ENCODE results near the gene PPOX.

The PPOX gene

DNA sequence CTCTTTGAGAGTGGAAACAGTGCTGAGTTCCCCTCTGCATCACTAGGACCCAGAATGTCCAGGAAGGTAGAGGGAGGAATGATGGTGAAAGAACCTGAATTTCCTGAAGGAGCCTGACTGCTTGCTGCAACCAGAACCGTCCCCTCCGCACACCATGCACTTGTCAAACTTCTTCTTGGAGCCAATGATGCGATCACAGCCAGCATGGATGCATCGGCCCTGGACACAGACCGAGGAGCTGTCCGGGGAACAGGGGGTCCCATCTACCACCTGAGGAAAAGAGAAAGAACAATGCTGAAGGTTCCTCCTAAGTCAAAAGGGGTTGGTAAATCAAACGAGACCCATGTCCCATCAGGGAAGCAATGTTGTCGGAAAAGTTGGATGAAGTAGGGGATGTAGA, 25.7 kb downstream of the PPOX start:
- H3K4me2 ChIP-seq (ENCODE audit: low read length): no peak overlapping the region
- no peak overlapping the region for H3K9ac ChIP-seq (ENCODE audit: low read length)
- peaks cover 11% of the 10 kb centered on the region for H3K4me1 ChIP-seq (ENCODE audit: insufficient read depth, low read length, severe bottlenecking)

DNA sequence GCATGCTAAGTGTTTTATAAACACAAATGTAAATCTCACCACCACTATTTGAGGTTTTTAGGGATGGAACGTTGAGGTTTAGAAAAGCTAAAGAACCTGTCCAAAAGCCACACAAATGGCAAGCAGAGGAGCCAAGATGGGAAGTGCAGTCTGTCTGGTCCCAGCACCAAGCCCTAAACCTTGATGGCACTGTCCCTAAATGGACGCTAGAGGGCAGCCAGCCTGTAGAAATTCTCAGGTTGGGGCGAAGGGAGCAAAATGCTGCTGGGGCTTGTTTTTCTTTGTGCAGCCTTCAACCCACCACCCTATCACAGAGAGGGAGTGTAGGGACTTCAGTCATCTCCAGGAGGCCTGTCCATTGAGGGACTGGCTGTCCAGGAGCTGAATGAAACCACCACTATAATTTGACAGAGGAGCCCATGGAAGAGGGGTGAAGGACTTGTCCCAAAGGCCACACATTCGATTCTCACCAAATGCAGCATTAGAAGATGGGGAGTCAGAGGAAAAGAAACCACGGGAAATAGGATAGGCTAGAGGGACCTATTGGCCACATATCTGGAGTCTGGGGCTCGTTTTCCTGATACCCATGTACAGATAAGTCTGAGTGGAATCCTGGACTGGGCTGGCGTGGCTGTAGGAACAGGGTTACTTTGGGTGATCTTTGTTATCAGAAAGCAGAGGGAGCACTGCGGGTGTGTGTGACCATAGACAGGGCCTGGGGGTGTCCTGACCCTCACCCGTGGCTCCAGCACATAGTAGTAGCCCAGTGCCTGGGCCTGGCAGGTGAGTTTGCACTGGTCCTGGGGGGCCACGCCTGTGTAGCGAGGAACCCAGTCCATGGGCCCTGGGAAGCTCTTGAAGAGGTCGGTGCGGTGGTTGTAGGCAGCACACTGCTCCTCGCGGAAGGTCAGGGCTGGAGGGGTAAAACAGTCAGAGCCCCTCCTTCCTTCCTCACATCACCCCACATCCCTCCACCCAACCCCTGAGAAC, 26.5 kb downstream of the PPOX start:
- Histone ChIP-seq H3K4me2 (ENCODE audit: low read length) (no peak overlapping the region), H3K79me2 (ENCODE audit: insufficient read depth, low read length) (no peaks in the 10 kb centered on the region), H3K9me2 (ENCODE audit: low read depth, low read length) (no peaks in the 10 kb centered on the region), H3F3A (ENCODE audit: insufficient read depth, low read length) (no peaks in the 10 kb centered on the region), H3K27me3 (ENCODE audit: insufficient read depth, low read length) (no peaks in the 10 kb centered on the region), H3K27ac (ENCODE audit: low read depth, low read length, poor library complexity, severe bottlenecking) (no peak overlapping the region), H3K9ac (ENCODE audit: low read length) (no peak overlapping the region), H4K20me1 (ENCODE audit: insufficient read depth, low read length) (no peaks in the 10 kb centered on the region), H2AFZ (ENCODE audit: low read length) (no peak overlapping the region), H3K4me3 (ENCODE audit: low read depth, low read length, poor library complexity, severe bottlenecking) (no peak overlapping the region), H3K36me3 (ENCODE audit: insufficient read depth, low read length) (no peaks in the 10 kb centered on the region), H3K9me3 (ENCODE audit: low read length) (no peaks in the 10 kb centered on the region), H3K4me1 (ENCODE audit: insufficient read depth, low read length, severe bottlenecking) (peaks cover 5% of the 10 kb centered on the region)
- TF ChIP-seq EZH2 (IDR thresholded peaks at IDR 0.05; ENCODE audit: borderline replicate concordance, low read length): no peak
- TF ChIP-seq, protein P1, sequence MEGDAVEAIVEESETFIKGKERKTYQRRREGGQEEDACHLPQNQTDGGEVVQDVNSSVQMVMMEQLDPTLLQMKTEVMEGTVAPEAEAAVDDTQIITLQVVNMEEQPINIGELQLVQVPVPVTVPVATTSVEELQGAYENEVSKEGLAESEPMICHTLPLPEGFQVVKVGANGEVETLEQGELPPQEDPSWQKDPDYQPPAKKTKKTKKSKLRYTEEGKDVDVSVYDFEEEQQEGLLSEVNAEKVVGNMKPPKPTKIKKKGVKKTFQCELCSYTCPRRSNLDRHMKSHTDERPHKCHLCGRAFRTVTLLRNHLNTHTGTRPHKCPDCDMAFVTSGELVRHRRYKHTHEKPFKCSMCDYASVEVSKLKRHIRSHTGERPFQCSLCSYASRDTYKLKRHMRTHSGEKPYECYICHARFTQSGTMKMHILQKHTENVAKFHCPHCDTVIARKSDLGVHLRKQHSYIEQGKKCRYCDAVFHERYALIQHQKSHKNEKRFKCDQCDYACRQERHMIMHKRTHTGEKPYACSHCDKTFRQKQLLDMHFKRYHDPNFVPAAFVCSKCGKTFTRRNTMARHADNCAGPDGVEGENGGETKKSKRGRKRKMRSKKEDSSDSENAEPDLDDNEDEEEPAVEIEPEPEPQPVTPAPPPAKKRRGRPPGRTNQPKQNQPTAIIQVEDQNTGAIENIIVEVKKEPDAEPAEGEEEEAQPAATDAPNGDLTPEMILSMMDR (IDR thresholded peaks at IDR 0.05; ENCODE audit: low read length): peak; percentile 95

More for the DNA sequence above, 25.7 kb downstream of the PPOX start:
- Histone ChIP-seq H3K79me2 (ENCODE audit: insufficient read depth, low read length) (no peaks in the 10 kb centered on the region), H3K27ac (ENCODE audit: low read depth, low read length, poor library complexity, severe bottlenecking) (no peak overlapping the region), H3K27me3 (ENCODE audit: insufficient read depth, low read length) (no peaks in the 10 kb centered on the region), H3F3A (ENCODE audit: insufficient read depth, low read length) (no peaks in the 10 kb centered on the region), H3K36me3 (ENCODE audit: insufficient read depth, low read length) (no peaks in the 10 kb centered on the region), H3K9me2 (ENCODE audit: low read depth, low read length) (no peaks in the 10 kb centered on the region), H3K4me3 (ENCODE audit: low read depth, low read length, poor library complexity, severe bottlenecking) (no peak overlapping the region), H2AFZ (ENCODE audit: low read length) (no peak overlapping the region), H4K20me1 (ENCODE audit: insufficient read depth, low read length) (no peaks in the 10 kb centered on the region), H3K9me3 (ENCODE audit: low read length) (no peaks in the 10 kb centered on the region)
- TF ChIP-seq, protein P1 (IDR thresholded peaks at IDR 0.05; ENCODE audit: low read length): no peak
- TF ChIP-seq EZH2 (IDR thresholded peaks at IDR 0.05; ENCODE audit: borderline replicate concordance, low read length): no peak

DNA sequence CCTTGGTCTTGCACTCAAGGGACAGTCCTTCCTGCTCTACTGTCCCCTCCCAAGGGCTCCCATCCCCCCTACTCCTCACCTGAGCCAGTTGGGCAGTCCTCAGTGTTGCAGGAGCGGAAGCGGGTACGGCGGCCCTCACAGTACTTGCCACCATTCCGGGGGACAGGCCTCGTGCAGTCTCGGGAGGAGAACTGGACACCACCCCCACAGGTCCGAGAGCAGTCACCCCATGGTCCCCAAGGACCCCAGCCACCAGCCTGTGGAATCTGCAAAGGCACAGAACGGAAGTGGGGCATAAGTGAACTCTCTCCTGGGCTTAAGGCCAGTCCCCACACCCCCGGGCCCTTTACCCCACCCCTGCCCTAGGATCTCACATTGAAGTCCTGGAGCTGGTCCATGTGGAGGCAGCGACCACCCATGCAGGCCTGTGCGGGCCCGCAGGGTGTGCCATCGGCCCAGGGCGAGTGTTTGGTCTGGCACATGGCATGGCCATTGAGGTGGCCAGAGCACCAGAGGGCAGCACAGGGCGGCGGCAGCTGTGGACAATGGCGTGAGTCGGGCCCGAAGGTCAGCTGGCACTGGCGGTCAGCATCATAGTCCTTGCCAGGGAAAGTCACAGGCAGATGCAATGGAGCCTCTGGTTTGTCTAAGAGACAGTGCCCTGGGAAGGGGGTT, 27.5 kb downstream of the PPOX start:
- no peaks in the 10 kb centered on the region for H3K9me3 ChIP-seq (ENCODE audit: low read length)
- no peak overlapping the region for H3K27ac ChIP-seq (ENCODE audit: low read depth, low read length, poor library complexity, severe bottlenecking)
- H3K9me2 ChIP-seq (ENCODE audit: low read depth, low read length): no peaks in the 10 kb centered on the region
- no peaks in the 10 kb centered on the region for H3K27me3 ChIP-seq (ENCODE audit: insufficient read depth, low read length)
- TF ChIP-seq EZH2 (IDR thresholded peaks at IDR 0.05; ENCODE audit: borderline replicate concordance, low read length): no peak
- TF ChIP-seq, protein P1 (IDR thresholded peaks at IDR 0.05; ENCODE audit: low read length): no peak
- no peak overlapping the region for H3K4me3 ChIP-seq (ENCODE audit: low read depth, low read length, poor library complexity, severe bottlenecking)
- H3K9ac ChIP-seq (ENCODE audit: low read length): no peak overlapping the region
- no peak overlapping the region for H2AFZ ChIP-seq (ENCODE audit: low read length)
- H3K4me1 ChIP-seq (ENCODE audit: insufficient read depth, low read length, severe bottlenecking): peaks cover 5% of the 10 kb centered on the region
- H3F3A ChIP-seq (ENCODE audit: insufficient read depth, low read length): no peaks in the 10 kb centered on the region
- no peak overlapping the region for H3K4me2 ChIP-seq (ENCODE audit: low read length)
- no peaks in the 10 kb centered on the region for H3K36me3 ChIP-seq (ENCODE audit: insufficient read depth, low read length)
- H3K79me2 ChIP-seq (ENCODE audit: insufficient read depth, low read length): no peaks in the 10 kb centered on the region
- no peaks in the 10 kb centered on the region for H4K20me1 ChIP-seq (ENCODE audit: insufficient read depth, low read length)

All from OCI-LY1 (cell line).